8988T (cell line): ENCODE data around the gene EIF3K.
A peak's percentile ranks its signal among the peaks of the same experiment; 100 is the strongest.

Experiments
- DNase-seq: peaks from one replicate; pipeline ENCODE4 v3.0.0; 2011

The EIF3K gene

GRCh38 chr19:38669552-38669951 is 50.6 kb downstream of the EIF3K start:
- no peak for DNase-seq

GRCh38 chr19:38670921-38671398 is 52.0 kb downstream of the EIF3K start:
- no peak for DNase-seq

GRCh38 chr19:38671654-38672053 is 52.7 kb downstream of the EIF3K start:
- DNase-seq, result no peak

GRCh38 chr19:38673030-38673429 is 54.0 kb downstream of the EIF3K start:
- DNase-seq, result no peak

GRCh38 chr19:38674388-38675171 is 55.6 kb downstream of the EIF3K start:
- DNase-seq, result no peak

GRCh38 chr19:38675611-38676010 is 56.6 kb downstream of the EIF3K start:
- no peak for DNase-seq

GRCh38 chr19:38676023-38676877 is 57.3 kb downstream of the EIF3K start:
- DNase-seq, result no peak

GRCh38 chr19:38676878-38677646 is 58.1 kb downstream of the EIF3K start:
- no peak for DNase-seq

GRCh38 chr19:38678217-38678890 is 59.4 kb downstream of the EIF3K start:
- DNase-seq, result no peak

- no peak for DNase-seq
Measured at GRCh38 chr19:38678891-38679494, 60.0 kb downstream of the EIF3K start.

GRCh38 chr19:38679839-38680238 is 60.9 kb downstream of the EIF3K start:
- DNase-seq, result no peak

GRCh38 chr19:38682195-38682867 is 63.3 kb downstream of the EIF3K start:
- DNase-seq, result no peak

- no peak for DNase-seq
Measured at GRCh38 chr19:38682872-38683392, 63.9 kb downstream of the EIF3K start.

GRCh38 chr19:38683393-38684077 is 64.5 kb downstream of the EIF3K start:
- DNase-seq, result peak; percentile 90

GRCh38 chr19:38684078-38684861 is 65.3 kb downstream of the EIF3K start:
- no peak for DNase-seq

- no peak for DNase-seq
Measured at GRCh38 chr19:38684862-38685665, 66.1 kb downstream of the EIF3K start.

GRCh38 chr19:38685666-38686529 is 66.9 kb downstream of the EIF3K start:
- no peak for DNase-seq

- no peak for DNase-seq
Measured at GRCh38 chr19:38686530-38686888, 67.5 kb downstream of the EIF3K start.
